Progenitor cell of endocrine pancreas (in vitro differentiated cells): Measurements from ENCODE around the gene DZIP1. TPM values are rescaled to one million over a fixed set of nuclear protein-coding genes. Genes with fewer than 3 reads are reported as not detected.
"Not testable (repeated sequence)": the region's sequence is repeated elsewhere in the genome, so short reads cannot be mapped to it uniquely, and the experiment has no call there.

Experiments
- DNase-seq: peaks from one replicate; pipeline ENCODE4 v3.0.0; 2021; ENCODE audit warnings: low spot score; ENCODE audit not compliant: unreplicated experiment
- H3K27ac Mint-ChIP-seq: 2 replicates; pipeline ENCODE4 v1.8.0; 2021; ENCODE audit warnings: mild to moderate bottlenecking, moderate library complexity, mixed read lengths
- H3K27me3 Mint-ChIP-seq: 2 replicates; pipeline ENCODE4 v1.8.0; 2021; ENCODE audit warnings: mixed read lengths
- H3K36me3 Mint-ChIP-seq: 2 replicates; pipeline ENCODE4 v1.8.0; 2022; ENCODE audit warnings: mixed read lengths; ENCODE audit not compliant: insufficient read depth
- H3K4me1 Mint-ChIP-seq: 2 replicates; pipeline ENCODE4 v1.8.0; 2021; ENCODE audit warnings: low read depth, mixed read lengths
- H3K4me3 Mint-ChIP-seq: 2 replicates; pipeline ENCODE4 v1.8.0; 2021; ENCODE audit warnings: low read depth, mild to moderate bottlenecking, moderate library complexity, mixed read lengths
- H3K9me3 Mint-ChIP-seq: 2 replicates; pipeline ENCODE4 v1.8.0; 2021; ENCODE audit warnings: low read depth, mixed read lengths
- CTCF ChIP-seq: fragments of 200-600 bp; sonication (generic); IDR thresholded peaks from one replicate; pipeline ENCODE4 v1.5.0; 2021; ENCODE audit warnings: antibody characterized with exemption, mild to moderate bottlenecking; ENCODE audit not compliant: unreplicated experiment
- total RNA-seq: library from RNA; stranded (reverse); gene quantifications from 2 replicates; pipeline ENCODE4 v1.2.1, GENCODE V29; 2021

DZIP1 gene
- total RNA-seq, 1 donor from 2014 or later, result 35.4 TPM

DNA sequence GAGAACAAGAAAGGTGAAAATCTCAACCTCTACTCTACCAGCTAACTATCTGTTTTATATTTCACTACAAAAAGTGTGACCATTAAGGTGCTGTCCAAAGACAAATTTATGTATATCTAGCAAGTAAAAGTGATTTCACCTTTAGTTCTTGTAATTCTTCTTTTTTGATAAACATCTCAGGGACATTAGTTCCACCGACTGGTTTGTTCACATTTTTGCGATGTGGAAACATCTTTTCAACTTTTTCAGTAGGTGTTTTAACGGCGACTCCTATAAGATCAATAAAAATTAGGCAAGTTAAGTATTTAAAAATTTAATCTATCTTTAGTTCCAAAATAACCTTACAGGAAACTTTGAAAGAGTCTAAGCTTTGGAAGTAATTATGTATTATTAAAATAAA, 58.6 kb downstream of the DZIP1 start:
- no peaks in the 10 kb centered on the region for H3K27me3 Mint-ChIP-seq
- H3K4me3 Mint-ChIP-seq, result no peak overlapping the region
- no peaks in the 10 kb centered on the region for H3K9me3 Mint-ChIP-seq
- no peak for DNase-seq
- no peak for TF ChIP-seq CTCF
- H3K36me3 Mint-ChIP-seq, result peaks cover 43% of the 10 kb centered on the region
- H3K4me1 Mint-ChIP-seq, result no peaks in the 10 kb centered on the region
- no peak overlapping the region for H3K27ac Mint-ChIP-seq

DNA sequence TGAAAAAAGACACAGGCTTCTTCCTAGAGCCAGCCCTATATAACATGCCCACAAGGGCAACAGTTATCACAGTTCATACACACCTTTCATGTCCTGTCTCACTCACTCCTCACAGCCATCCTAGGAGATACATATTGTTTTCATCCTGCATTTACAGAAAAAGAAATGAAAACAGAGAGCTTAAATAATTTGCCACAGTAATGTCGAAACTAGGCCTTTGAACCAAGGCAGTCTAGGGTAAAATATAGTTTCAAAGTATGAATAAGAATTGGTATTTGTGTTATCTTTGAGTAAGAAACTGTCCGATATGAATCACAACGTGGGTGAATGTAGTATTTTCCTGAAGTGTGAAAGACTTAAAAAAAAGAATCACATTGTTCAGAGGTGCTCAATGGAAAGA, 65.2 kb downstream of the DZIP1 start:
- no peak for DNase-seq
- H3K4me3 Mint-ChIP-seq, result no peak overlapping the region
- no peaks in the 10 kb centered on the region for H3K27me3 Mint-ChIP-seq
- no peaks in the 10 kb centered on the region for H3K9me3 Mint-ChIP-seq
- TF ChIP-seq CTCF, result no peak
- H3K36me3 Mint-ChIP-seq, result peaks cover 25% of the 10 kb centered on the region
- H3K4me1 Mint-ChIP-seq, result peaks cover 15% of the 10 kb centered on the region
- H3K27ac Mint-ChIP-seq, result no peak overlapping the region

DNA sequence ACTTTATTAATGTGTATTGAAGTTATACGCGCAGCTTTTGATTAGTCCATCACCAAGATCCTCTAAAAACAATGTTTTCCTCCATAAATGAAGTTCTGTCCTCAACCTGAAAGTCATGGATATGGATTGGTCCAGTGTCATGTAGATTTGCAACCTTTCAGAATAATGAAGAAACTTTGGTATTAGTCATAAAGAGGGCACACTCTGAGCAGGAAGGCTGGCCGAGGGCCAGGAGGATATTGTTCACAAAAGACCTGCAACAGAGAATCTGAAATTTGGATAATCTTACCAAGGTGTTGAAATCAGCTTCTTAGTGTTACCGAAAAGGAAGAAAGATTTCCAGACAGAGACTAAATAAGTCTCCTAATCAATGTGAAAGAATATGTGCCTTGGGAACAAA, 71.3 kb downstream of the DZIP1 start:
- no peak overlapping the region for H3K4me3 Mint-ChIP-seq
- DNase-seq, result no peak
- TF ChIP-seq CTCF, result no peak
- H3K27me3 Mint-ChIP-seq, result no peaks in the 10 kb centered on the region
- H3K4me1 Mint-ChIP-seq, result peaks cover 17% of the 10 kb centered on the region
- peaks cover 2% of the 10 kb centered on the region for H3K36me3 Mint-ChIP-seq
- H3K9me3 Mint-ChIP-seq, result peaks cover 2% of the 10 kb centered on the region
- no peak overlapping the region for H3K27ac Mint-ChIP-seq

- peaks cover 2% of the 10 kb centered on the region for H3K36me3 Mint-ChIP-seq
- H3K4me3 Mint-ChIP-seq, result no peak overlapping the region
- peaks cover 11% of the 10 kb centered on the region for H3K4me1 Mint-ChIP-seq
- no peak for TF ChIP-seq CTCF
- peaks cover 8% of the 10 kb centered on the region for H3K9me3 Mint-ChIP-seq
- H3K27ac Mint-ChIP-seq, result no peak overlapping the region
- no peaks in the 10 kb centered on the region for H3K27me3 Mint-ChIP-seq
- DNase-seq, result no peak
Measured at GRCh38 chr13:95571941-95572340, 72.6 kb downstream of the DZIP1 start.

GRCh38 chr13:95570016-95570415, 74.5 kb downstream of the DZIP1 start:
- Mint-ChIP-seq H3K27me3 (no peaks in the 10 kb centered on the region), H3K4me1 (peaks cover 2% of the 10 kb centered on the region), H3K27ac (no peak overlapping the region), H3K9me3 (peaks cover 13% of the 10 kb centered on the region), H3K36me3 (peaks cover 3% of the 10 kb centered on the region), H3K4me3 (no peak overlapping the region)
- DNase-seq, result no peak
- no peak for TF ChIP-seq CTCF

GRCh38 chr13:95568131-95568530, 76.4 kb downstream of the DZIP1 start:
- Mint-ChIP-seq H3K4me1 (peaks cover 2% of the 10 kb centered on the region), H3K27ac (no peak overlapping the region), H3K36me3 (peaks cover 1% of the 10 kb centered on the region), H3K27me3 (no peaks in the 10 kb centered on the region), H3K4me3 (no peak overlapping the region), H3K9me3 (peaks cover 11% of the 10 kb centered on the region)
- no peak for TF ChIP-seq CTCF
- no peak for DNase-seq

- H3K27ac Mint-ChIP-seq, DNase-seq, H3K4me1 Mint-ChIP-seq, H3K36me3 Mint-ChIP-seq, H3K4me3 Mint-ChIP-seq, H3K27me3 Mint-ChIP-seq: not testable (repeated sequence)
- peaks cover 11% of the 10 kb centered on the region for H3K9me3 Mint-ChIP-seq
Measured at GRCh38 chr13:95565758-95566157, 78.7 kb downstream of the DZIP1 start.
